Osteoblast (primary cell): Measurements from ENCODE around the gene MAN1B1. TPM values are rescaled to one million over a fixed set of nuclear protein-coding genes. Genes with fewer than 3 reads are reported as not detected.

Source experiments
- DNase-seq: peaks from one replicate; pipeline ENCODE4 v3.0.0; 2011; ENCODE audit warnings: low spot score, mixed read lengths; ENCODE audit not compliant: insufficient read length; ENCODE audit errors: missing footprints
- H2AFZ ChIP-seq: 2 replicates; pipeline ENCODE4 v1.6.0; 2011; ENCODE audit warnings: mild to moderate bottlenecking, low read length
- H3K27ac ChIP-seq: 2 replicates; pipeline ENCODE4 v1.5.1; 2011; ENCODE audit warnings: mild to moderate bottlenecking, low read depth, low read length, moderate library complexity
- H3K27me3 ChIP-seq: 2 replicates; pipeline ENCODE4 v1.6.0; 2012; ENCODE audit warnings: mild to moderate bottlenecking, control low read depth, inconsistent platforms, low read length, moderate library complexity; ENCODE audit not compliant: insufficient read depth
- H3K36me3 ChIP-seq: 2 replicates; pipeline ENCODE4 v1.5.1; 2011; ENCODE audit warnings: mild to moderate bottlenecking, low read length, control low read depth, moderate library complexity; ENCODE audit not compliant: insufficient read depth
- H3K4me1 ChIP-seq: 2 replicates; pipeline ENCODE4 v1.5.1; 2011; ENCODE audit warnings: mild to moderate bottlenecking, low read length, control low read depth, moderate library complexity; ENCODE audit not compliant: insufficient read depth
- H3K4me2 ChIP-seq: 2 replicates; pipeline ENCODE4 v1.6.0; 2011; ENCODE audit warnings: mild to moderate bottlenecking, low read length; ENCODE audit not compliant: insufficient read depth
- H3K4me3 ChIP-seq: fragments of 200-600 bp; sonication (generic); 3 replicates; pipeline ENCODE4 v1.5.1; 2012; ENCODE audit warnings: mild to moderate bottlenecking, low read length, inconsistent platforms; ENCODE audit not compliant: insufficient read depth
- H3K79me2 ChIP-seq: 2 replicates; pipeline ENCODE4 v1.6.0; 2012; ENCODE audit warnings: mild to moderate bottlenecking, low read length, control low read depth, inconsistent platforms; ENCODE audit not compliant: insufficient read depth
- H3K9me3 ChIP-seq: 2 replicates; pipeline ENCODE4 v1.5.1; 2011; ENCODE audit warnings: low read depth, low read length, control low read depth
- H4K20me1 ChIP-seq: 2 replicates; pipeline ENCODE4 v1.6.0; 2012; ENCODE audit warnings: mild to moderate bottlenecking, low read length, control low read depth; ENCODE audit not compliant: insufficient read depth
- CTCF ChIP-seq: IDR thresholded peaks from 2 replicates; pipeline ENCODE4 v1.5.1; 2011; ENCODE audit warnings: mild to moderate bottlenecking, low read depth, low read length, moderate library complexity; ENCODE audit errors: extremely low read depth
- total RNA-seq: library from RNA; depleted of rRNA; stranded (reverse); fragments of >200 nt; gene quantifications from 2 replicates; pipeline ENCODE4 v1.2.3, GENCODE V29; 2012

MAN1B1 gene
- total RNA-seq, 1 donor = 94.1 TPM

- no peak overlapping the region for H2AFZ ChIP-seq
- no peak overlapping the region for H3K4me3 ChIP-seq
- no peaks in the 10 kb centered on the region for H3K79me2 ChIP-seq
- TF ChIP-seq CTCF = no peak
- H3K4me1 ChIP-seq = peaks cover 6% of the 10 kb centered on the region
- H4K20me1 ChIP-seq = peaks cover 14% of the 10 kb centered on the region
- H3K27ac ChIP-seq = no peak overlapping the region
- H3K4me2 ChIP-seq = no peak overlapping the region
- H3K36me3 ChIP-seq = no peaks in the 10 kb centered on the region
- peaks cover 63% of the 10 kb centered on the region for H3K27me3 ChIP-seq
- no peaks in the 10 kb centered on the region for H3K9me3 ChIP-seq
- peak; percentile 95 for DNase-seq
These were observed 36.2 kb upstream of the MAN1B1 start for GRCh38 chr9:137050570-137050969.

- Histone ChIP-seq H3K27me3 (peaks cover 63% of the 10 kb centered on the region), H3K9me3 (no peaks in the 10 kb centered on the region), H3K4me3 (no peak overlapping the region), H4K20me1 (peaks cover 14% of the 10 kb centered on the region), H2AFZ (no peak overlapping the region), H3K4me1 (peaks cover 4% of the 10 kb centered on the region), H3K36me3 (no peaks in the 10 kb centered on the region), H3K79me2 (no peaks in the 10 kb centered on the region), H3K27ac (no peak overlapping the region), H3K4me2 (no peak overlapping the region)
- no peak for TF ChIP-seq CTCF
- DNase-seq = no peak
These were observed 35.5 kb upstream of the MAN1B1 start for GRCh38 chr9:137051145-137051724.

GRCh38 chr9:137052293-137052692, 34.5 kb upstream of the MAN1B1 start:
- Histone ChIP-seq H3K27me3 (peaks cover 62% of the 10 kb centered on the region), H3K27ac (no peak overlapping the region), H3K4me2 (no peak overlapping the region), H3K79me2 (no peaks in the 10 kb centered on the region), H4K20me1 (peaks cover 7% of the 10 kb centered on the region), H2AFZ (no peak overlapping the region), H3K9me3 (no peaks in the 10 kb centered on the region), H3K36me3 (no peaks in the 10 kb centered on the region), H3K4me1 (no peaks in the 10 kb centered on the region), H3K4me3 (no peak overlapping the region)
- no peak for DNase-seq
- no peak for TF ChIP-seq CTCF

GRCh38 chr9:137052998-137053943, 33.5 kb upstream of the MAN1B1 start:
- Histone ChIP-seq H3K4me1 (no peaks in the 10 kb centered on the region), H3K9me3 (no peaks in the 10 kb centered on the region), H3K4me2 (no peak overlapping the region), H4K20me1 (peaks cover 5% of the 10 kb centered on the region), H2AFZ (no peak overlapping the region), H3K27me3 (peaks cover 54% of the 10 kb centered on the region), H3K4me3 (no peak overlapping the region), H3K79me2 (no peaks in the 10 kb centered on the region), H3K36me3 (no peaks in the 10 kb centered on the region), H3K27ac (no peak overlapping the region)
- TF ChIP-seq CTCF = no peak
- DNase-seq = no peak
